HL-60 (cell line): Measurements from ENCODE around the gene ARHGAP10.

Source experiments
- DNase-seq, 2 experiments: peaks; one replicate each; pipeline ENCODE4 v3.0.0-alpha.2; 2010 to 2020; ENCODE audit warnings: low read depth in 1 of 2, low spot score in 1 of 2
- H3K27ac ChIP-seq: fragments of 250-450 bp; sonication (Bioruptor Pico); replicated peaks from 2 replicates; pipeline ENCODE4 v1.5.1; 2020; ENCODE audit warnings: mild to moderate bottlenecking, moderate library complexity
- H3K27me3 ChIP-seq: fragments of 250-450 bp; sonication (Bioruptor Pico); 2 replicates; pipeline ENCODE4 v1.5.1; 2021; ENCODE audit warnings: mild to moderate bottlenecking, moderate library complexity; ENCODE audit not compliant: insufficient read depth, poor library complexity, severe bottlenecking
- H3K4me3 ChIP-seq: replicated peaks from 2 replicates; pipeline ENCODE4 v1.5.1; 2011; ENCODE audit warnings: mild to moderate bottlenecking, control low read depth, low read length; ENCODE audit not compliant: insufficient read depth
- CTCF ChIP-seq: IDR thresholded peaks from one replicate; pipeline ENCODE4 v1.5.1; 2011; ENCODE audit warnings: low read length, control low read depth, inconsistent platforms; ENCODE audit not compliant: insufficient read depth
- GABPA ChIP-seq: IDR thresholded peaks from 2 replicates; pipeline ENCODE4 v1.6.1; 2012; ENCODE audit warnings: low read depth
- POLR2AphosphoS5 ChIP-seq: IDR thresholded peaks from 2 replicates; pipeline ENCODE4 v1.6.1; 2012; ENCODE audit warnings: low read depth
- REST ChIP-seq: IDR thresholded peaks from 2 replicates; pipeline ENCODE4 v1.6.1; 2012; ENCODE audit warnings: low read depth; ENCODE audit not compliant: insufficient replicate concordance
- SPI1 ChIP-seq: IDR thresholded peaks from 2 replicates; pipeline ENCODE4 v1.6.1; 2012; ENCODE audit warnings: low read depth, mild to moderate bottlenecking, borderline replicate concordance

ARHGAP10 gene

GRCh38 chr4:147913137-147913536, 181.2 kb downstream of the ARHGAP10 start:
- Histone ChIP-seq H3K27ac (no peak overlapping the region), H3K27me3 (no peaks in the 10 kb centered on the region), H3K4me3 (no peak overlapping the region)
- TF ChIP-seq REST = no peak
- DNase-seq = no peak

GRCh38 chr4:147916351-147916750, 184.5 kb downstream of the ARHGAP10 start:
- Histone ChIP-seq H3K27me3 (no peaks in the 10 kb centered on the region), H3K4me3 (no peak overlapping the region), H3K27ac (no peak overlapping the region)
- DNase-seq = no peak
- TF ChIP-seq SPI1 (no peak), REST (no peak), CTCF (no peak), GABPA (no peak), POLR2AphosphoS5 (no peak)

GRCh38 chr4:147923381-147923780, 191.5 kb downstream of the ARHGAP10 start:
- TF ChIP-seq SPI1 (no peak), POLR2AphosphoS5 (no peak), GABPA (no peak), REST (no peak), CTCF (no peak)
- Histone ChIP-seq H3K27me3 (no peaks in the 10 kb centered on the region), H3K4me3 (no peak overlapping the region), H3K27ac (no peak overlapping the region)
- no peak for DNase-seq

GRCh38 chr4:147923854-147924253, 192.0 kb downstream of the ARHGAP10 start:
- Histone ChIP-seq H3K27me3 (no peaks in the 10 kb centered on the region), H3K4me3 (no peak overlapping the region), H3K27ac (no peak overlapping the region)
- DNase-seq = no peak
- TF ChIP-seq REST (no peak), SPI1 (no peak), CTCF (no peak), POLR2AphosphoS5 (no peak), GABPA (no peak)
